HG03108 (cell line): ENCODE data around the gene BRWD1.
"Not testable (repeated sequence)": the region's sequence is repeated elsewhere in the genome, so short reads cannot be mapped to it uniquely, and the experiment has no call there.

Experiments
- ATAC-seq: cut with Tn5 transposase; IDR thresholded peaks from one replicate; pipeline ENCODE4 v1.9.1; 2021; ENCODE audit warnings: moderate library complexity; ENCODE audit not compliant: unreplicated experiment

Gene BRWD1

DNA sequence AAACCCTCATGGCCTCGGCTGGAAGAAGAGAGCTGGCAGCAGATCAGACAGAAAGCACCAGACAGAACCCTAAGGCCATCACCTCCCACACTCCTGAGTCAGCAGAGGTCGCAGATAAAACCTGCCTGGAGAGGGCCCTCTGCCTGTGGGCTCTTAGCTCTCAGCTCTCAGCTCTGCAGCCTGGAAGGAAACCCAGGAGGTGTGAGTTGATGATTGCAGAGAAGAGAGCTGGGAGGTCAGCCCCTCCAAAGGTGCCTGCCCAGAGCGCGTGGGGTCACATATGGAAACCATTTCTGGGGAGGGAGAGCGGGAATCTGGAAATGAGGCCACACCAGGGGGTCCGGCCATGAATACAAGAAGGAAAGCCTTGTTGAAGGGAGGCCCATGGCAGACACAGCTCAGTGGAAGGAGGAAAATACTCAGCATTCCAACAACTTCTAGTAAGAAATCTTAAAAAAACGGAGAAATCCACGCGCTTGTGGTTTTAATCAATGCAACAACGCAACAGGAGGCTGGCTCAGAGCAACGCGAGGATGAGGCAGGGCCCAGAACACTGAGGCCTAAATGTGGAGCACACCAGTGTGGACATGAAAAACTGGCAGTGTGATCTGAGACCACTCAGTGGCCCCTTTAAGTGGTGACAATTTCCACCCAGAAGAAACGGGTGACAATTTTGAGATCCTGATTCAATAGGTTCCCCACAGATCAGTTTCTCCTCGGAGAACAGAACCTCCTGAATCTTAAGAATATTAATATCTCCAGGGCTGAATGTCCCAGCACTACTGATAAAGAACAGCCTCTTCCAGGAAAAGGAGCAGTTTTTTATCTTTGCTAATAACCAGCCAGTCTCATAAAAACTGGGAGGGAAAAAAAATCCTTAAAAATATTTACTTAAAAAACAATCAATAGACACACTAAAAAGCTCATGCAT lies 175.9 kb downstream of the BRWD1 start:
- no peak for ATAC-seq

DNA sequence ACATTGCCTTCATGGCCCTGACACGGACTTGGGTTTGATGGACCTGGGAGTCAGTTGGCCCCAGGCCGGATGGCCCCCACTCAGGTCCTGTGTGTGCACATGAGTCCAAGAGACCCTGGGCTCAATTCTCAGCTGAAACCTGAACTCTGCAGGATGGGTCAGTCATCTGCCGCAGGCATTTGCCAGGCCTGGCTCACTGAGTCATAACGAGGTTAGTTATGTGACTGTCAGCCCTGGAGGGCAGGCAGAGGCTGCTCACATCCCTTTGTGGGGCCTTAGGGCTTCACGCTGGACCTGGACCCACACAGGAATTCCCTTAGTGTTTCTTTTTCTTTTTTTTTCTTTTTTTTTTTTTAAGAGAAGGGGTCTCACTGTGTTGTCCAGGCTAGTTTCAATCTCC lies 176.7 kb downstream of the BRWD1 start:
- no peak for ATAC-seq

DNA sequence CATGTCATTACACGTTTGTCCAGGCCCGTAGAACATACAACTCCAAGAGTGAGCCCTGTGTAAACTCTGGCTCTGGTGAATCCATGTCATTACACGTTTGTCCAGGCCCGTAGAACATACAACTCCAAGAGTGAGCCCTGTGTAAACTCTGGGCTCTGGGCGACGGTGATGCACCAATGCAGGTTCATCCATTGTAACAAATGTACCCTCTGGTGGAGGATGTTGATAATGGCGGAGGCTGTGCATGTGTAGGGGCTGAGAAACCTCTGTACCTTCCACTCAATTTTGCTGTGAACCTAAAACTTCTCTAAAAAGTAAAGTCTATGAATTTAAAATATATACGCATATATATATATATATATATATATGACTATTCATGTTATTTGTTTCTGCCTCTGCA lies 177.3 kb downstream of the BRWD1 start:
- ATAC-seq = not testable (repeated sequence)

DNA sequence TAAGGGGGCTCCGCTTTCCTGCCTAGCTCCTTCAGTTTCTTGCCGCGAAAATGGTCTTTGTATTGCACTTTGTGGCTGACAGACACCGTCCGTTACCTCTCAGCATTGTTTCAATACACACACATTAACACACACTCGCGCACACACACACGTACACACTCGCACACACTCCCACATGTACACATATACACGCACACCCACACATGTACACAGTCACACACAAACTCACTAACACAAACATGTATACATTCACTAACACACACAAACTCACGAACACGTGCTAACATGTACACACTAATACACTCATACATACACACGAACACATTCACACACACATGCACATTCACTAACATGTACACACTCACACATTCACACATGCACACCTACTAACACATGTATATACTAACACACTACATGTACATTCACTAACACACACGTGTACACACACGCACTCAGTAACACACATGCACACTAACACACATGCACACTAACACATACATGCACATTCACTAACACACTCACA lies 179.1 kb downstream of the BRWD1 start:
- ATAC-seq = no peak
